ENCODE data around the gene COL6A2. TPM values are rescaled to one million over a fixed set of nuclear protein-coding genes. Genes with fewer than 3 reads are reported as not detected.

COL6A2 gene
- total RNA-seq, 1 experiment from 2014 or later, result 15.0 TPM

DNA sequence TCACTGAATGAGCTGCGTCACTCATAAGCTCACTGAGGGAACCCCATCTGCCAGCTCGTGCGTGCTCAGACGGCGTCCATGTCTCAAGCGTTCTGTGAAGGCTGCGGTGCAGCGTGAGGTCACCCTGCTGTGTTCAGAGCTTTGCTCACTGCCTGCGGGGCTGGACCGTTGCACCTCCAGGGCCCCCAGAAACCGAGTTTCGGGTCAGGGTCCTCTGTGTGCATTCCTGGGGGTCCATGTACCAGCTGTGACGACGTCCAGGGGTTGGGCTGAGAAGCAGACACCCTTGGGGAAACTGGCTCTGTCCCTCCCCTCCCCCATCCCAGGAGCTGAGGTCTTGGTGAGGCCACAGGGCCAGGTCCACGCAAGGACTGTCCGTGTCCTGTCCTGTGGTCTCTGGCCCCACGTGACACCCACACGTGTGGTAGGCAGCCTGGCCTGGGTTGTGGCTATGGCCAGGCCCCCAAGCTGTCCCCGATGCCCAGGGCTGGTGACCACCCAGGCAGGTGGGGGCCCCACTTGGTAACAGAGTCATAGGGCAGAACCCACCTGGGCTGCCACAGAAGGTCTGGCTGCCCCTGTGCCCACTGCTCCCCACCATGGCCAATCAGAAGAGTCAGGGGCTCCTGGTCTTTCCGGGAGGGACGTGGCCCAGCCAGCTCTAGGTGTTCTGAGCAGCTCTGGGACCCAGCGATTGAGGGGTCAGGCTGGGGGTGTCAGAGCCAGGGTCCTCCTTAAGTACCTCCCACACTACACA, 33.1 kb downstream of the COL6A2 start:
- BruUV-seq (replicated peaks), result no TSS peak
- intact Hi-C loops (cut with micrococcal nuclease; ENCODE audit: unreplicated experiment), result no loop called here
- ChIA-PET CTCF (no interaction called here), POLR2A (ENCODE audit: low non-redundant PET) (no interaction called here)
- no peaks in the 10 kb centered on the region for H3K36me3 ChIP-seq (ENCODE audit: insufficient read depth, low read length, poor library complexity, severe bottlenecking)
- no peaks in the 10 kb centered on the region for H3K27me3 ChIP-seq (replicated peaks; ENCODE audit: insufficient read depth, low read depth, low read length, poor library complexity)
- DNase-seq (ENCODE audit: low spot score), result no peak
- TF ChIP-seq EZH2 (IDR thresholded peaks at IDR 0.05; ENCODE audit: borderline replicate concordance, low read depth, low read length, poor library complexity, severe bottlenecking) (no peak), CTCF (conservative IDR thresholded peaks at IDR 0.05; ENCODE audit: low read depth, low read length) (no peak)
- no peak overlapping the region for H3K4me3 ChIP-seq (ENCODE audit: low read depth, low read length, poor library complexity, severe bottlenecking)
- peaks cover 3% of the 10 kb centered on the region for H3K4me1 ChIP-seq (ENCODE audit: insufficient read depth, low read length, poor library complexity, severe bottlenecking)
- no peak overlapping the region for H3K27ac ChIP-seq (ENCODE audit: low read depth, low read length, poor library complexity, severe bottlenecking)
- H3K9me3 ChIP-seq (ENCODE audit: low read depth, low read length, poor library complexity, severe bottlenecking), result no peaks in the 10 kb centered on the region

DNA sequence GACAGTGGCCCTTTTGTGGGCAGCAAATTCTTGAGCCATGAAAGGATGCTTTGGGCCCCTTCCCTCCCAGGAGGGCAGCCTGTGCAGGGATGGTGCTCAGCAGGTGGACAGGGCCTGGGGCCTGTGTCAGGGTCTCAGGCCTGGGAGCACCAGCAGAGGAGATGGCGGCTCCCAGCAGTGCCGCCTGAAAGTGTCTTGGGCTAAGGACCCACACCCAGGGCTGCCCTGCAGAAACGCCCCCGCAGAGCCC, 33.6 kb downstream of the COL6A2 start:
- TF ChIP-seq CTCF (conservative IDR thresholded peaks at IDR 0.05; ENCODE audit: low read depth, low read length) (no peak), EZH2 (IDR thresholded peaks at IDR 0.05; ENCODE audit: borderline replicate concordance, low read depth, low read length, poor library complexity, severe bottlenecking) (no peak)
- BruUV-seq (replicated peaks), result no TSS peak
- no peaks in the 10 kb centered on the region for H3K36me3 ChIP-seq (ENCODE audit: insufficient read depth, low read length, poor library complexity, severe bottlenecking)
- POLR2A ChIA-PET (ENCODE audit: low non-redundant PET), result no interaction called here
- no peak for DNase-seq (ENCODE audit: low spot score)
- H3K27me3 ChIP-seq (replicated peaks; ENCODE audit: insufficient read depth, low read depth, low read length, poor library complexity), result no peaks in the 10 kb centered on the region
- peaks cover 7% of the 10 kb centered on the region for H3K4me1 ChIP-seq (ENCODE audit: insufficient read depth, low read length, poor library complexity, severe bottlenecking)
- CTCF ChIA-PET, result no interaction called here
- intact Hi-C loops (cut with micrococcal nuclease; ENCODE audit: unreplicated experiment), result no loop called here
- no peaks in the 10 kb centered on the region for H3K9me3 ChIP-seq (ENCODE audit: low read depth, low read length, poor library complexity, severe bottlenecking)
- no peak overlapping the region for H3K4me3 ChIP-seq (ENCODE audit: low read depth, low read length, poor library complexity, severe bottlenecking)
- H3K27ac ChIP-seq (ENCODE audit: low read depth, low read length, poor library complexity, severe bottlenecking), result no peak overlapping the region

GRCh38 chr21:46131838-46132651, 34.1 kb downstream of the COL6A2 start:
- ChIA-PET POLR2A (ENCODE audit: low non-redundant PET) (no interaction called here), CTCF (no interaction called here)
- DNase-seq (ENCODE audit: low spot score), result no peak

More at GRCh38 chr21:46131838-46132651, 34.1 kb downstream of the COL6A2 start:
- no peaks in the 10 kb centered on the region for H3K9me3 ChIP-seq (ENCODE audit: low read depth, low read length, poor library complexity, severe bottlenecking)
- H3K4me1 ChIP-seq (ENCODE audit: insufficient read depth, low read length, poor library complexity, severe bottlenecking), result peaks cover 7% of the 10 kb centered on the region
- intact Hi-C loops (cut with micrococcal nuclease; ENCODE audit: unreplicated experiment), result no loop called here
- BruUV-seq (replicated peaks), result no TSS peak
- H3K27me3 ChIP-seq (replicated peaks; ENCODE audit: insufficient read depth, low read depth, low read length, poor library complexity), result no peaks in the 10 kb centered on the region
- H3K36me3 ChIP-seq (ENCODE audit: insufficient read depth, low read length, poor library complexity, severe bottlenecking), result no peaks in the 10 kb centered on the region
- H3K4me3 ChIP-seq (ENCODE audit: low read depth, low read length, poor library complexity, severe bottlenecking), result no peak overlapping the region
- no peak overlapping the region for H3K27ac ChIP-seq (ENCODE audit: low read depth, low read length, poor library complexity, severe bottlenecking)
- TF ChIP-seq EZH2 (IDR thresholded peaks at IDR 0.05; ENCODE audit: borderline replicate concordance, low read depth, low read length, poor library complexity, severe bottlenecking) (no peak), CTCF (conservative IDR thresholded peaks at IDR 0.05; ENCODE audit: low read depth, low read length) (no peak)
